ENCODE results near the gene C15orf39.
"Not testable (repeated sequence)": the region's sequence is repeated elsewhere in the genome, so short reads cannot be mapped to it uniquely, and the experiment has no call there.

Gene C15orf39

GRCh38 chr15:75235051-75235673 lies 33.5 kb downstream of the C15orf39 start:
- TF ChIP-seq GATA3 (IDR thresholded peaks at IDR 0.05; ENCODE audit: low read depth, low read length) (no peak), GATA2 (IDR thresholded peaks at IDR 0.05; ENCODE audit: low read depth, low read length) (no peak)

GRCh38 chr15:75235760-75236729 lies 34.4 kb downstream of the C15orf39 start:
- TF ChIP-seq GATA3 (IDR thresholded peaks at IDR 0.05; ENCODE audit: low read depth, low read length), result no peak
- no peak for TF ChIP-seq GATA2 (IDR thresholded peaks at IDR 0.05; ENCODE audit: low read depth, low read length)

- TF ChIP-seq GATA3 (IDR thresholded peaks at IDR 0.05; ENCODE audit: low read depth, low read length) (no peak), GATA2 (IDR thresholded peaks at IDR 0.05; ENCODE audit: low read depth, low read length) (no peak)
These were observed 35.8 kb downstream of the C15orf39 start for GRCh38 chr15:75237316-75237982.

GRCh38 chr15:75238150-75238549 lies 36.5 kb downstream of the C15orf39 start:
- TF ChIP-seq GATA3 (IDR thresholded peaks at IDR 0.05; ENCODE audit: low read depth, low read length) (no peak), GATA2 (IDR thresholded peaks at IDR 0.05; ENCODE audit: low read depth, low read length) (no peak)

- TF ChIP-seq GATA3 (IDR thresholded peaks at IDR 0.05; ENCODE audit: low read depth, low read length) (no peak), GATA2 (IDR thresholded peaks at IDR 0.05; ENCODE audit: low read depth, low read length) (no peak)
These were observed 48.0 kb downstream of the C15orf39 start for GRCh38 chr15:75249726-75250125.

GRCh38 chr15:75258034-75258433 lies 56.4 kb downstream of the C15orf39 start, which contains the start of gene GOLGA6C:
TSS of gene GOLGA6C (plus strand) at chr15:75258334. CDS start at chr15:75258599, 265 bp downstream.
- not testable (repeated sequence) for TF ChIP-seq GATA2, GATA3 (IDR thresholded peaks at IDR 0.05; ENCODE audit: low read depth, low read length)
